GM20431 (cell line): ENCODE measurements around the gene MEIOC.
"Not testable (repeated sequence)": the region's sequence is repeated elsewhere in the genome, so short reads cannot be mapped to it uniquely, and the experiment has no call there.

Experiments
- in situ Hi-C: fragments of 300-500 bp; cut with MseI, MboI; formaldehyde crosslinking; loops from one replicate; pipeline ENCODE4 v1.15.0; 2020; ENCODE audit warnings: low sequenced_read_pairs; ENCODE audit not compliant: unreplicated experiment

MEIOC gene

DNA sequence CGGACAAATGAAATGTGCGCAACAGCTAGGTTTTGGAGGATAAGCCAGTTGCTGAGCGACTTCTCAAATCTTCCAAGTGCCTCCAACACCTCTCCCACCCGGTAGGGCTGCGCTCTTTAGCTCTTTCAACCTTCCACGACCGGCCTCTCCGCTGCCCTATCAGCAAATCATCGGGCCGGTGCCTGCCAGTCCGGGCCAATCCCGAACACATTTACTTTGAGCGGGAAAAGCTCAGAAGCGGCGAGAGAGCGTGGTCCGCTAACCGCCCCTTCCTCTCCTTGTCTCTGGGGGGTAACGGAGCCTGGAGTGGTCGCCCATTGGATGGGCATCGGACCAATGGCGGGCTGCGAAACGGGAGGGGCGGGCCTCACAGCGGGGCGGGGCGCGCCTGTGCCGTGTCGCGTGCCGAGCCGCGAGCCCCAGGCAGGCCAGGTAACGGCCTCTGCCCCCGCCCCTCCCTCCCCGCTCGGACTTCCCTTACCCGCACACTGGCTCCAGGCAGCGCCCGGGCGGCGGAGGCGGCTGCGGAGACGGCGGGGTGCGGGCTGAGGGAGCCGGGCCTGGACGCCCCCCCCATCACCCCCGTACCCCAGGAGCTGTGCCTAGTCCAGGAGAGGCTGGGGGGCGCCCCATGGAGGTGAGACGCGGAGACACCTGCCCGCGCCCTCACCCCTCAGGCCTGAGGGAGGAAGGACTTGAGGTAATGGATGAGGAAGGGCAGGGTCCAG lies at the start of gene MEIOC:
Gene MEIOC, plus strand, starts transcription at position 486 of the 728 bp plus-strand sequence. Its CDS starts 146 bp downstream, at position 632.
- in situ Hi-C loops = no loop called here

DNA sequence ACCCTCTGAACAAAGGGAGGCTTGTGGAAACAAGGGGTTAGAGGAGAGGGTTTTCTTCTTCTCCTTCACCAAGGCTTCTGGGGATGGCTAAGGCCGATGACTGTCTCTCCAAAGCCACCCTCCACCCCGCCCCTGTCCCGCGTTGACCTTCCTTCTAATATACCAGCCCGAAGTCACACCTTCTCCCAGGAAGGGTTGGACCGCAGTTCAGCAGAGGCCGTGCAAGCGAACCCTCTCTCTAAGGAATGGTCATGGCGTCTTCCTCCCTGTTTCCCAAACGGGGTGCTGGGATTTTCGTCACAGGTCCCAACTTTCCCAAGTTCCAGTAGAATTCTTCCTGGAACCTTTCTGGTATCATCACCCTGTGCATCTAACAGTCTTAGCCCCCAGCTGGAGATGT lies 49.6 kb upstream of the MEIOC start:
- in situ Hi-C loops = no loop called here

DNA sequence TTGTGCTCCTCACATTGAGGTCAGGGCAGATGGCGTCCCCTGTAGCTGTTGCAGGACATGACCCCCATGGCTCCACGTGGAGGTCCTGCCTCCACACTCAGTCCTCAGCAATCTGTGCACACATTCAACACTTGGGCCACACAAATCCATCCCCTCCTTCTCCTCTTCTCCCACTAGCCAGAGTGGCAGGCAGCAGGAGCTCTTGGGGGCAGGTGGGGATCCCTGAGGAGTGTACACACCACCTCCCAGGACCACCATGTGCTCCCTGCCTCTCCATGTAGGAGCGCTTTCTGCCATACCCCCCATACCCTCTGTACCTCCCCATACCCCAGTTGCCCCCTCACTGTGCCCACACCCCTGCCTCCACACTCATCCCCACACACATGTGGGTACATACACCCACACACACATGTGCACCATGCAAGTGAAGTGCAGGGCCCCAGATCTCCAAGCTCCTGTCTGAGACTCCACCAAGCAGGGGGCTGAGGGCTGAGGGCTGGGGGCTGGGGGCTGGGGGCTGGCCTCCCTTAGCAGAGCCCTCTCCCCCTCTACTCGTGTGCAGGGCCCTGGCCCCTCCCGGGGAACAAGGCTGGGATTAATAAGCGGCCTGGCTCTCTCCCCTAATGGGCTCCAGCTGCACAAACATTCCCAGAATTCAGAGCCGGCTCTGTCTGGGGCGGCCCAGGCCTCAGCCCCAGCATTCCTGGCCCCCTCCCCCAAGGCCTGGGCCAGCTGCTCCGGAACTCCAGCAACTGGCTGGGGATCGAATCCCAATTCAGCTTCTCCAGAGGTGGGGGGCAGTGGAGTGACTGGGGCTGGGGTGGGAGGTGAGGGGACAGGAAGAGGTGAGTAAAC lies 48.2 kb upstream of the MEIOC start:
- in situ Hi-C loops = no loop called here

DNA sequence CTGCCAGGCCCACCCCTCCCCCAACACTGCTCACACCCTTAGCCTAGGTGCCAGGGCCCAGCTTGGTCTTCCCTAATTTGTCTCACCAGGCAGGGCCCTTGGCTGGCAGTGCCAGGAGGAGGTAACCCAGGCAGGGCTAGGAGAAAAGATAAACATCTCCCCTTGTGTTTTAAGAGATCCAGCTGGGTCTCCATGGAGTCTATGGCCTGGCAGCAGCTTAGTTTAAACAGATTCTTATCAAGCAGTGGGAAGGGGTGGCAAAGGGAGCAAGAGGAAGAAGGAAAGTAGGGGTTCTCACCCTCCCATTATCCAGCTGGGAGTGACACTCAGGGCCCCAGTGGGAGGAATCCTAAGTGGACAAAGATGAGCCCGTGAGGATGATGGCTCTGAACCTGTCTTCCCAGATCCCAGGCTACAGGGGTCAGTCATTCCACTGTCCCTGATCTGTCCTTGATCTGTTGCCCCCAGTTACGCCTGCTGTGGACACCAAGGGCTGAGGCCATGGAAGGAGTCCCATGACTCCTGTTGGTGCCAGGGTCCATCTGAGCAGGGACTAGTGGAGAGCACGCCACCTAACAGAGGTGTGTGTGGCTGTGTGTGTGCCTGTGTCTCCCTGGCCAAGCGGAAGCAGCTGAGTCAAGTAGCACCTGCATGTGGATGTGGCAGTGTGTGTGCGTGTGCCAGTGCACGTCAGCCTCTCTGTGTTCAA lies 47.4 kb upstream of the MEIOC start:
- in situ Hi-C loops = no loop called here

DNA sequence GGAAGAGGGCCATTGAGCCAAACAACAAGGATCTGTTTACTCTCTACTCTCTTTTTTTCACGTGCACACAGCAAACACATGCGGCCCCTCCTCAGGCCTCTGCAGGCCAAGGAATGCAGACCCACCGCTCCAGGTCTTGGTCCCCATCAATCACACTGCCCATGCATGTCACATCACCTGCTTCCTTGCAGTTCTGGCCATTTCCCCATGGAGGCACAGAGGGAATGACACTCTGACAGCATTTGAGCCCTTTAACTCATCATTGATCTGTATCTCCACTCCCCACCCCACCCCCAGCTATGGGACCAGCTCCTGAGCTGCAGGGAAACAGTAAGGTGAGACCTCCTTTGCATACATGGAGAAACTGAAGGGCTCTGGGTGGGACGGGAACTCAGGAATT lies 45.9 kb upstream of the MEIOC start:
- in situ Hi-C loops = no loop called here

DNA sequence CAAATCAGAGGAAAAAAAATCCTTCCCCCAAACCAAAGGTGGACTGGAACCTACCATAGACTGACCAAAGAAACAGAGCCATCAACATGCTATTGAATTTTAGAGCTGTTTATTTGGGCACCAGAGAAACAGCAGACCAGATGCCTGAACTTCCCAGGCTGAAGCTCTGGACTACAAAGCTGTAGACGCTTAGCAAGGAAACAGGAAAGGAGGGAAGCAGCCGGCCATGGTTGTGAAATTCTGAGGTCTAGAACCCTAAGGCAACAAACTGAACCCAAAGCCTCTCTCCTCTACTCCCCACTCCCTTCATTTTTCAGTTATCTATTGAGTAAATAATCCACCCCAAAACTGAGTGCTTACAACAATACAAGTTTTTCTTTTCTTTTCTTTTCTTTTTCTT lies 45.4 kb upstream of the MEIOC start:
- in situ Hi-C loops = no loop called here

DNA sequence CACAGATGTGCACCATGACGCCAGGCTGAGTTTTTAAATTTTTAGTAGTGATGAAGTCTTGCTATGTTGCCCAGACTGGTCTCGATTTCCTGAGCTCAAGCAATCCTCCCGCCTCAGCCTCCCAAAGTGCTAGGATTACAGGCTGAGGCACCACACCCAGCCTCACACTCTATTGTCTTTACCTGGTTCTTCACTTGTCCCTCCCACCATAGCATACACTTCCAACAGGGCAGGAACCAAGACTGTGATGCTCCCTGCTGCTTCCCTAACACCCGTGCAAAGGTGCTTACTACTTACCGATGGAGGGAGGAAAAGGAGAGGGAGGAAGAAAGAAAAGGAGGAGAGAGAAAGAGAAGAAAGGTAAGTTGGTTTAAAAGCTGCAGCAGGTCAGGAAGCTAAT lies 41.4 kb upstream of the MEIOC start:
- in situ Hi-C loops = no loop called here

DNA sequence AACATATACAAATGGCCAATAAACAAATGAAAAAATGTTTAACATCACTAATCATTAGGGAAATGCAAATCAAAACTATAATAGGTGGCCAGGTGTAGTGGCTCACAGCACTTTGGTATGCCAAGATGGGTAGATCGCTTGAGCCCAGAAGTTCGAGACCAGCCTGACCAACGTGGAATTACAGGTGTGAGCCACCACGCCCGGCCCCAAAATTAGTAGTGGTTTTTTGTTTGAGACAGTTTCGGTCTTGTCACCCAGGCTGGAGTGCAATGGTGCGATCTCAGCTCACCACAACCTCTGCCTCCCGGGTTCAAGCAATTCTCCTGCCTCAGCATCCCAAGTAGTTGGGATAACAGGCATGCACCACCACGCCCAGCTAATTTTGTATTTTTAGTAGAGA lies 37.6 kb upstream of the MEIOC start:
- in situ Hi-C loops = not testable (repeated sequence)

DNA sequence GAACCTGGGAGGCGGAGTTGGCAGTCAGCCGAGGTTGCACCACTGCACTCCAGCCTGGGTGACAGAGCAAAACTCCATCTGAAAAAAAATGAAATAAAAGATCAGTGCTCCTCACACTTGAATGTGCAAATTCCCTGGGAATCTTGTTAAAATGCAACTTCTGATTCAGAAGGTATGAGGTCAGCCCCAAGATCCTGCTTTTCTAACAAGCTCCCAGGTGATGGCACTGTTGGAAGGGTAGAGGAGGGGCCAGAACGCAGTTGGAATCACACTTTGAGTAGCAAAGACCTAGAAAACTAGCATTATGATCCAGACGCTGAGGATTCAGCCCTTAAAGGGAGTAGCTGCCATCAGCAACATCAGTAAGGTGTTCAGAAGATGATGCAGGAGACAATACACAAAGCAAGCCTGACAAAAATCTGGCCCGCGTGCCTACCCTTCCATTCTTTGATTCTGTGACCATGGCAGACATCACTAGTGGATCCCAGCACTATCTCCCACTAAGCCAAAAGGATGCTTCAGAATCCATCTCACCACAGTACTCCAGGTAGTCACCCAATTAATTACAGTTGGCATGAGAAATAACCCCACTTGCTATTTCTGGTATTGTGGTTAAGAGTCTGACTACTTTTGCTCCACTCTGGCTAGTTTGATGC lies 33.1 kb upstream of the MEIOC start:
- in situ Hi-C loops = no loop called here

DNA sequence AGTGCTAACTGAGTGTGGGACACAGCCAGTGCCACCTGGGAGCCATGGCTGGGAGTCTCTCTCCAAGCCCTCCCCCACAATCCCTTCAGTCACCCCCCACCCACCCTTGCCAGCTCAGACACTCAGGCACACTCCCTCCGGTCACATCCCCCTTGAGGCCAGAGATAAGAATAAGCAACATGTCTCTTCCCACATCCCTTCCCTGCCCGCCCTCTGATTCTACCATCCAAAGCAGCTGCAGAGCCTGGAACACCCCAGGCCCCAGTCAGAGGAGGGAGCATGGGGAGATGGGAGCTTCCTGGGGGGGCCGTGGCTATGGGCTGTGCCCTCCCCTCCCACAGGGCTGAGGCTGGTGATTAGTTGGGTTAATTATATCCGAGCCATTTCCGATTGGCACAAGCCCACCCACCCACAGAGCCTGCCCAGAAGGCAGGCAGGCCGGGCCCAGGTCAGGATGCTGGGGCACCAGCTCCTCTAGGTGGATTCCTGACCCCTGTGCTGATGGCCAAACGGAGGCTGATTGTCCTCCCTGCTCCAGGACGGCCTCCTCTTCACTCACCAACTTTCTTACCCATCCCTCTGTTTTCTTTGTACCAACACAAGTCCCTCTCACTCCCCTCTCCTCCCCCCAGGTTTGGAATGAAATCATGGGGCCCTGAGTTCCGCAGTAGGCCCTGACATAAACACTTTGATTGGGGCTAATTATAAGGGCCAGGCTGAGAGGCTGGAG lies 28.6 kb upstream of the MEIOC start:
- in situ Hi-C loops = loop anchor here (25.0 kb wide), 1 partner anchor 90 kb away; no protein-coding TSS in a partner anchor

DNA sequence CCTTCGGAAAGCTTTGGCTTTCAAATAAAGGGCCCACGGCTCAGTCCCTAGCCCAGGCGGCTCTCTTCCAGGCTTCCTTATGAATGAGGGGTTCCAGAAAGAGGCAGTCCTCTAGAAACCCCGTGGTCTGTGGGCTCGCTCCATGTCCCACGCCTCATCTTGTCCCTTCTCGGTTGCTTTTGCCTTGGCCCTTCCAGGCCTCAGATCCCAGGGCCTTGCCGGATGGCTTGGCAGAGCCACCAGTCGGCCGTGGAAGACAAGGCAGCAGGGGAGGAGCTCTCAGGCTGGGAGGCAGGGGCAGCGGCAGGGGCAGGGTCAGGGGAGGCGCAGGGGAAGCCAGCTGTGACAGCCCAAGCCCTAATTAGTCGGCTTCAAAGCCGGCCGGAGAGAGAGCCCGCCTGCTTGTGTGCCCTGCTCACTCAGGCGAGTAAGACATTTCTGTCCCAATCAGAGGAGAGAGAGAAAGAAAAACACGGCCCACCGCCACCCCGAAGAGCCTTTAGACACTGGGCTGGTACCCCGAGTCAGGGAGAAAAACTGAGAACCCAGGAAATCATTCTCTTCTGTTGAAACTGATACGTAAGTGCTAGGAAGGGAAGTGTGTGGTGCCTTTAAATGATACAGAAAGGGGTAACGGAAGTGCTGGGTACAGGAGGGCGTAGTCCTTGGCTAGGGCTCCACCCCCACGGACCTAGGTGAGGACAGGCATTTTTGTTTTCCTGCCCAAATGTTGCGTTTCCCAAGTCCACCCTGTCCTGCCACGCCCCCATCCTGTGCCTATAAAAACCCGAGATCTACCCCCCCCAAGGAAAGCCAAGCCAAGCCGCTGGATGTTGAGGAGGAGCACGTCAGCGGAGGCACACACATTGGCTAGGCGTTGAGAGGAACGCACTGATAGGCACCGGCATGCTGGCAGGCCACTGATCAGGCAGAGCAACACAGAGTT lies 27.8 kb upstream of the MEIOC start:
- in situ Hi-C loops = loop anchor here (25.0 kb wide), 1 partner anchor 91 kb away; no protein-coding TSS in a partner anchor

DNA sequence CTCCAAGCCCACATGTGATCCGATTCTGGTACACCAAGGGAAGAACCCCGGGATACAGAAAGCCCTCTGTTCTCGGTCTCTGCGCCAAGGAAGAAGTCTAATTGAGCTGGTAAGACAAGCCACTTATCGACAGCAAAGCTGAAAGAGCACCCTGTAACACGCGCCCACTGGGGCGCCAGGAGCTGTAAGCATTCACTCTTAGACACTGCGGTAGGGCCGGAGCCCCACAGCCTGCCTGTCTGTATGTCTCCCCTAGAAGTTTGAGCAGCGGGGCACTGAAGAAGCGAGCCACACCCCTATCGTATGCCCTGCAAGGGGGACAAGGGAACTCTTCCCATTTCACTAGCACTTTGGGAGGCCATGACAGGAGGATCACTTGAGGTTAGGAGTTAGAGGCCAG lies 27.0 kb upstream of the MEIOC start:
- in situ Hi-C loops = loop anchor here (25.0 kb wide), 1 partner anchor 92 kb away; no protein-coding TSS in a partner anchor

DNA sequence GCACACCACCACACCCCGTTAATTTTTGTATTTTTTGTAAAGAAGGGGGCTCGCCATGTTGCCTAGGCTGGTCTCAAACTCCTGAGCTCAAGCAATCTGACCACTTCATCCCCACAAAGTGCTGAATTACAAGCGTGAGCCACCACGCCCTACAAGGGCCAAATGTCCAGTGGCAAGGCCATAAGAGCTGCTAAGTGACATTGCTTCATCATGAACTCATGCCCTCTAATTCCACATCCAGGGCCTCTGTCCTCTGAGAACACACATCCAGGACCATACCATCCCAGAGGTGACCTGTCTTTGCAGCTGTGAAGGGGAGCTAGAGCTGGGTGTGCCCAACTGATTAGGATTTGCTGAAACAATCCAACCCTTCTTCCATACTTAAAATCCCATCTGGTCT lies 25.6 kb upstream of the MEIOC start:
- in situ Hi-C loops = loop anchor here (25.0 kb wide), 1 partner anchor 93 kb away; no protein-coding TSS in a partner anchor

DNA sequence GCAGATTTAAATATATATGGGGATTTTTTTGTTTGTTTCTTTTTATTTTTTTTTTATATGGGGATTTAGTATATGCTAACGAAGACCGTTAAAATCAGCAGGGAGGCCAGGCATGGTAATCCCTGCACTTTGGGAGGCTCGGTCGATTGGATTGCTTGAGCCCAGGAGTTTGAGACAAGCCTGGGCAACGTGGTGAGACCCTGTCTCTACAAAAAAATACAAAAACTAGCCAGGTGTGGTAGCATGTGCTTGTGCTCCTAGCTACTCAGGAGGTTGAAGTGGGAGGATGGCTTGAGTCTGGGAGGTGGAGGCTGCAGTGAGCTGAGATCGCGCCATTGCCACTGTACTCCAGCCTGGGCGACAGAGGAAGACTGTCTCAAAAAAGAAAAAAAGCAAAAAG lies 22.3 kb upstream of the MEIOC start:
- in situ Hi-C loops = loop anchor here (25.0 kb wide), 1 partner anchor 97 kb away; no protein-coding TSS in a partner anchor

DNA sequence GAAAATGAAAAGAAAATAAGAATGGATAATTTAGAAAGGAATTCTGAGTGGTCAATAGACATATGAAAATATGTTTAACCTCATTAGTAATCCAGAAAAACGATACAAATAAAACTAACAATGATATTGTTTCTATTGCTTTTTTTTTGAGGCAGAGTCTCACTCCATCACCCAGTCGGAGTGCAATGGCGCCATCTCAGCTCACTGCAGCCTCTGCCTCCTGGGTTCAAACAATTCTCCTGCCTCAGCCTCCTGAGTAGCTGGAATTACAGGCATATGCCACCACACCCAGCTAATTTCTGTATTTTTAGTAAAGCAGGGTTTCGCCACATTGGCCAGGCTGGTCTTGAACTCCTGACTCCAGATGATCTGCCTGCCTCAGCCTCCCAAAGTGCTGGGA lies 21.9 kb upstream of the MEIOC start:
- in situ Hi-C loops = loop anchor here (25.0 kb wide), 1 partner anchor 97 kb away; no protein-coding TSS in a partner anchor

DNA sequence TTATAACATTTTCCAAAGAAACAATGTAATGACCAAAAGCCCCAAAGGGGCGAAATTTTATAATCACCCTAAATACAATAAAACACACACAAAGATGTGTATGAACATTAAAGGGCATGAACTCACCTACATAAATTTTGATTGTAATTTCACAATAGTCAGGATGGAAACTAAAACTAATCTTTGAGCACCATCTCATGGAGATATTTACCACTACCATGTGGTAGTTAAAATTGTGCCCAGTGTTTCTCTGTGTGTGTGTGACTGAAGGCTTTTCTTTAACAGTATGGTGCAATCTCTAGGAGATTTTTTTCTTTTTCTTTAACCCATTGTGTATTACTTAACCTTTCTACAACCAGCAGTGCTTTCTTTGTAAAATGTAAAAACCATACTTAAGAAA lies 19.7 kb upstream of the MEIOC start:
- in situ Hi-C loops = loop anchor here (25.0 kb wide), 1 partner anchor 99 kb away; no protein-coding TSS in a partner anchor

DNA sequence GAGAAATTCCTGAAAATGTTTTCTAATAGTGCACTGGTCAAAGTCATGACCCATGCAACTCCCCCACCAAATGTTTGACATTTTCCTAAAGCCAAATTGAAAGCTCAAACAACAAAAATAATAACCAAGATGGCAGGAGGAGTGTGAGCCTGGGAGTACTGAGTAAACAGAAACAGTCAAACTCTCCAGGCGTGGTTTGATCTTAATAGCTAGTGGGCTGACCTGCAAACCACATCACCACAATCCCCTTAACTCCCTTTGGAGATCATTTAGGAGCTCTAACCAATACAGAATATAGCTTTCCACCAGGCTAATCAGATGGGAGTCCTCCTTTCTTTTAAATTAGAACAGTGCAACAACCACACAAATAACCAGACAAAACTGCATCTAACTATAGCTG lies 19.2 kb upstream of the MEIOC start:
- in situ Hi-C loops = loop anchor here (25.0 kb wide), 1 partner anchor 100 kb away; no protein-coding TSS in a partner anchor

DNA sequence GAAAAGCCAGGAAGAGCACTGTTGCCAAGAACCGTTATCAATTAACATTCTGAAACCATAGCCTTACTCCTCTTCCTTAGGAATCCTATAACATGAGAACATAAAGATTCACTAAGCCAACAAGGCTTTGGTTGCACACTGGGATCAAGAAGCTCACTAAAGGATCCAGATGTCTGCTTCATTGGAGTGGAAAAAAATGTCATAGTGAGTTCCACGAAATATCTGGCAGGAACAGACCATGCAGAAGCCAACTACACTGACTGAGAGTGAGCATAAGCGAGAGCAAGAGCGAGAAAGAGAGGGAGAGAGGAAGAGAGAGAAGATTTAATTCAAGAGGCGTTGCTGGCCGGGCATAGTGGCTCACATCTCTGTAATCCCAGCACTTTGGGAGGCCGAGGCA lies 13.4 kb upstream of the MEIOC start:
- in situ Hi-C loops = loop anchor here (25.0 kb wide), 1 partner anchor 106 kb away; no protein-coding TSS in a partner anchor
